ENCODE measurements around the gene ZNF277. TPM values are rescaled to one million over a fixed set of nuclear protein-coding genes. Genes with fewer than 3 reads are reported as not detected.

ZNF277 gene
- total RNA-seq, 4 donors from 2014 or later, result 19.2 to 45.6 (median 32.8) TPM

Other genes starting within 250 kb of the ZNF277 start
- 1 to 10 TPM; 8.2 to 9.0 (median 8.6) TPM for gene DOCK4, start 296 bp upstream of the ZNF277 start, total RNA-seq
- gene IFRD1, start 243.8 kb downstream of the ZNF277 start, total RNA-seq, result 10 to 100 TPM; 29.6 to 37.3 (median 32.1) TPM